Stimulated activated CD4-positive, alpha-beta T cell treated with anti-CD3 and anti-CD28 coated beads, Interleukin-15, amount 100 ng/mL, for 48 hours (primary cell): ENCODE results near the gene PRDM11.

Experiments used
- DNase-seq, 2 donors: peaks; one replicate each; pipeline ENCODE4 v3.0.0-alpha.2; 2020; ENCODE audit warnings: low read depth in 2 of 2

PRDM11 gene

GRCh38 chr11:45209000-45209879 is 62.8 kb downstream of the PRDM11 start:
- DNase-seq: no peak

DNA sequence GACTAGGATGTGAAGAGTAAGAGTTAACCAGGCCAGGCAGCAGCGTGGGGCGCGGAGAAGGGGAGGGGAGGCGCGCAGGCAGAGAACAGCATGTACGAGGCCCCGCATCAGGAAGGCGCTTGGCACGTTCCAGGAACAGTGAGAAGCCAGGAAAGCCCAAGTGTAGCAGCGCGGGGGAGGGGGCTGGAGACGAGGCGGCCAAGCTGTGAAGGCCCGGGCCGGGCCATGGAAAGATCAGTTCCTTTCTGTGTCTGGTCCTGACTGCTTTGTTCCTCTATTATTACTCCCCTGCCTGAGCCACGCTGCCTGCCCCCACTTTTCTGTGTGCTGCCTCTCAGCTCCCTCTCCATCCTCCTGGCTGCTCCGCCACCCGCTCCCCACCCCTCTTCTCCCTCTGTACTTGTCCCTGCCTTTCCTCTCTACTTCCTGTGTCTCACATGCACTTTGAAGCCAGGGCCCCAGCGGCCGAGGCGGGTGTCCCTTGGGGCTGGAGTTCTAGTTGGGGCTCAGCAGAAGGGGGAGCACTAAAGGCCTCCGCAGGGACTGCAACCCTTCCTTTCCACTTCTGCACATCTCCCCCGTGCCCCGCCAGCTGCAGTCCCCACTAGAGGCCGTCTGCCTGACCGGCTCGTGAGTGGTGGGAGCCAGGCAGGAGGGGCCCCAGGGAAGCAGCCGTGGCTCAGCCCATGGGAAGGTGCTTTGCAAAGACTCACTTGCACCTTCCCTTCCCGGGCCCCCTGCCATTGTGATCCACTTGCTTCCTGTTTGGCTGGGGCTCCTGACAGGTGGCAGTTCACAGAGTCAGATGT is 63.7 kb downstream of the PRDM11 start:
- DNase-seq: no peak

GRCh38 chr11:45210846-45211245 is 64.4 kb downstream of the PRDM11 start:
- DNase-seq: no peak

DNA sequence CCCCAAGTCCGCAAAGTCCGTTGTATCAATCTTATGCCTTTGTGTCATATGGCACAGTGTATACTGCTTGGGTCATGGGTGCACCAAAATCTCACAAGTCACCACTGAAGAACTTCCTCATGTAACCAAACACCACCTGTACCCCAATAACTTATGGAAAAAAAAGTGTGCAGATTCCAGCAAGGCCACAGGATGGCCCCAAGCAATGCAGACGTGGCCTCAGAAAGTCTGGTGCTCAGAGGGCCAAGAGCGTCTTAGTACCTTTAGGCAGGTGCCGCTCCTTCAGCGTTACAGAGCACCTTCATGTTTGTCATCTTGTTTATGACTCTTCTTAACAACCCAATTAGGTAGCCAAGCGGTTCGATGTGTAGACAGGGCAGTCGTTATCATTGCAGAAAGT is 65.3 kb downstream of the PRDM11 start:
- no peak for DNase-seq

DNA sequence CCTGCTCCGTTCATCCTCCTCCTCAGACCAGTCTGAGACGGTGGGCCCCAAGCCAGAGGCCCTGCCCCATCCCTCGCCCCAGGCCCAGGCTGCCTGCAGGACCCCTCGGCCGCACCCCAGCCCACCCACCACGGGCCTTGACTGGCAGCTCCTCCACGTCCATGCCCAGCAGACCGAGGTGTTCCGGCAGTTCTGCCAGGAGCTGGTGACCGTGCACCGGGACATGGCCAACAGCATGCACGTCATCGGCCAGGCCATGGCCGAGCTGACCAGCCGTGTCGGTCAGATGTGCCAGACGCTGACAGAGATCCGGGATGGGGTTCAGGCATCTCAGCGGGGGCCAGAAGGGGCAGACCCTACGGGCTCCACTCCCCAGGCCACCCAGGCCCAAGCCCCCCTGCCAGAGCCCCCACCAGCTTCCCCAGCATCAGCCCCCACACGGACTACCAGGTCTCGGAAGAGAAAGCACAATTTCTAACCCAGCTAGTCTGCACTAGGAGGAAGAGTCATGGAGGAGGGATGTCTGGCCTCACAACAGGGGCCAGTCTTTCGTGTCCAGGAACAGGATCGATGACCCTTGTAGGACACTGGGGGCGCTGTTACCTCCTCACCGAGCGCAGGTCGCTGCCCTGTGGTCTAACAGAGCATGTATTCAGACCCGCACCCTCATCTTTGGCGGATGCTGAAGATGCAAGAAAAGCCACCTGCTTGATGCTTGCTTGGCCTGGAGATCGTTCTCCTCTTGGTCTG is 66.3 kb downstream of the PRDM11 start:
- DNase-seq: no peak

GRCh38 chr11:45213316-45213665 is 66.9 kb downstream of the PRDM11 start:
- DNase-seq: no peak

GRCh38 chr11:45213717-45214116 is 67.3 kb downstream of the PRDM11 start:
- DNase-seq: no peak

- DNase-seq: no peak
Measured at GRCh38 chr11:45215098-45215865, 68.8 kb downstream of the PRDM11 start.

DNA sequence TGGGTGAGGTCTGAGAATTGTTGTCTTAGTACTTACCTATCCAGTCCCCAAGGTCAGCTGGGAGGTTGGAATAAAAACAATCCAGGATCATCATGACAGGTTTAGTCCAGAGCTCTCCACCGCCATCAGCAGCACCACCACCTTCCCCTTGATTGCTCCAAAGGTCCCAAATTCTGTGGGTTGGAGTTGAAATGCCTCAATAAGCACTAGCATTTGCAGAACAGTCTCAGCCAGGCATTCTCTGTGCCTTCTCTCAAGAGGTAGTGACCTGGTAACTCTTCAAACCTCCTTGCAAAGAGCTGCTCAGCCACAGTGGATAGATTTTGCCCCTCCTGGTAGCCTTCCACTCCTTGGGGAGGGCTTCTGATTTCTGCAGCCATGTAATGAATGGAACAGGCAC is 69.6 kb downstream of the PRDM11 start:
- DNase-seq: no peak

- DNase-seq: no peak
Measured at GRCh38 chr11:45216901-45217300, 70.5 kb downstream of the PRDM11 start.

GRCh38 chr11:45217991-45218390 is 71.6 kb downstream of the PRDM11 start:
- DNase-seq: no peak

GRCh38 chr11:45218705-45219104 is 72.3 kb downstream of the PRDM11 start:
- DNase-seq: no peak

GRCh38 chr11:45219411-45219810 is 73.0 kb downstream of the PRDM11 start:
- DNase-seq: no peak

DNA sequence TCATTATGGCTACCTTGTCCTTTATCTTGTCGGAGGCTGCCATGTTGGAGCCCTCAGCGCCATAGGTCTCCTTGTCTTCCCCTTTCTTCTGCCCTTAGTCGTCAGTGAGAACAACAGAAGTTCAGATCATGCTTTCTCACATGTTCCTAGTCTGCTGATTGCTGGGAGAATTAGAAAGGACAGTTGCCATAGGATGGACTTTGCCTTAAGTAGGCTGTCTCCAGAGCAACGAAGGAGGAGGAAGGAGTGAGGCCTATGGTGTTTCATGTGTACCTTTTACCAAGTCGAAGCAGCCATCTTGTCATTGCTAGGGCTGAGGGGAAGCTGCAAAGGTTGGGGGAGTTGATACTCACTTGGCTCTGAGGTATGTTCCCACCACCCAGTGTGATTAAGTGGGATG is 77.1 kb downstream of the PRDM11 start:
- no peak for DNase-seq

- no peak for DNase-seq
Measured at GRCh38 chr11:45224766-45225165, 78.3 kb downstream of the PRDM11 start.

DNA sequence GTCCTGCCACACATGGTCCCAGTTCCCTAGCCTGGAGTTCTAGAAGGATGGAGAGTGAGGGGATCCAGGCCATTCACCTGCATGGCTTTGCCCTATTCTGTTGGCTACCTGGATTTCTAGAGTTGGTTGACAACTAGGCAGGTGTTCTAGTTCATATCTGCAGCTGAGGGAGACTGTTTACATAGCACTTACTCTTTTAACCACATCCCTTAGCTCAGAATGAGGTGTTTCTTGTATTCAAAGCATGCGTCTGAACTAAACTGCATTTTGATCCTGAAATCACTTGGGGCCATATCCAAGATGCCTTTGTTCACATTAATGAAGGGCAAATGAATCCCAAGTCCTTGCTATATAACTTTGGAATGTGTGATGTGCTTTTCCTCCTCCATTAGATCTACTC is 78.8 kb downstream of the PRDM11 start:
- DNase-seq: no peak

DNA sequence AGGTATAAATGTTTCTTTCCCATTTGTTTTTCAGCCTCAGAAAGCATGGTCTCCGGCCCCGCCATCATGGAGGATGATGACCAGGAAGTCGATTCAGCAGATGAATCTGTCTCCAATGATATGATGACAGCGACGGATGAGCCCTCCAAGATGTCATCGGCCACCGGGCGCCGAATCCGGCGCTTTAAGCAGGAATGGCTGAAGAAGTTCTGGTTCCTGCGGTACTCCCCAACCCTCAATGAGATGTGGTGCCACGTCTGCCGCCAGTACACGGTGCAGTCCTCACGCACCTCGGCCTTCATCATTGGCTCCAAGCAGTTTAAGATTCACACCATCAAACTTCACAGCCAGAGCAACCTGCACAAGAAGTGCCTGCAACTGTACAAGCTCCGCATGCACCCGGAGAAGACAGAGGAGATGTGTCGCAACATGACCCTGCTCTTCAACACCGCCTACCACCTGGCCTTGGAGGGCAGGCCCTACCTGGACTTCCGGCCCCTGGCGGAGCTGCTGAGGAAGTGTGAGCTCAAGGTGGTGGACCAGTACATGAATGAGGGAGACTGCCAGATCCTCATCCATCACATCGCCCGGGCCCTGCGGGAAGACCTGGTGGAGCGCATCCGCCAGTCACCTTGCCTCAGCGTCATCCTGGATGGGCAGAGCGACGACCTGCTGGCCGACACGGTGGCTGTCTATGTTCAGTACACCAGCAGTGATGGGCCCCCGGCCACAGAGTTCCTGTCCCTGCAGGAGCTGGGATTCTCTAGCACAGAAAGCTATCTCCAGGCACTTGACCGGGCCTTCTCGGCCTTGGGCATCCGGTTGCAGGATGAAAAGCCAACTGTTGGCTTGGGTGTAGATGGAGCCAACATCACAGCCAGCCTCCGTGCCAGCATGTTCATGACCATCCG is 79.8 kb downstream of the PRDM11 start:
- DNase-seq: no peak

DNA sequence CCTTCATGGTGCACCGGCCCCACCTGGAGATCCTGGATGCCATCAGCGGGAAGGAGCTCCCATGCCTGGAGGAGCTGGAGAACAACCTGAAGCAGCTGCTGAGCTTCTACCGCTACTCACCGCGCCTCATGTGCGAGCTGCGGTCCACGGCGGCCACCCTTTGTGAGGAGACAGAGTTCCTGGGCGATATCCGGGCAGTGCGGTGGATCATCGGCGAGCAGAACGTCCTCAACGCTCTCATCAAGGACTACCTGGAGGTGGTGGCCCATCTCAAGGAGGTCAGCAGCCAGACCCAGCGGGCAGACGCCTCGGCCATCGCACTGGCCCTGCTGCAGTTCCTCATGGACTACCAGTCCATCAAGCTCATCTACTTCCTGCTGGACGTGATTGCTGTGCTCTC is 80.5 kb downstream of the PRDM11 start:
- DNase-seq: no peak

DNA sequence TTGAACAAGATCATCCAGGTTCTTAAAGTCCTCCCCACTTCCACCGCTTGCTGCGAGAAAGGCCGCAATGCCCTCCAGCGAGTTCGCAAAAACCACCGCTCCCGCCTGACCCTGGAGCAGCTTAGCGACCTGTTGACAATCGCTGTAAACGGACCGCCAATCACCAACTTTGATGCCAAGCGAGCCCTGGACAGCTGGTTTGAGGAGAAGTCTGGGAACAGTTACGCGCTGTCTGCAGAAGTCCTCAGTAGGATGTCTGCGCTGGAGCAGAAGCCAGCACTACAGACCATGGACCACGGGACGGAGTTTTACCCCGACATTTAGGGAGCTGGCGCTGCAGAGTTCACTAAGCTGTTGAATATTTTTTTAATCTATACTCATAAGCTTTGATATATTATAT is 81.4 kb downstream of the PRDM11 start:
- DNase-seq: no peak

- DNase-seq: no peak
Measured at GRCh38 chr11:45229401-45230020, 83.1 kb downstream of the PRDM11 start.
